ENCODE data around the gene UFSP1. TPM values are rescaled to one million over a fixed set of nuclear protein-coding genes. Genes with fewer than 3 reads are reported as not detected.

UFSP1 gene
- total RNA-seq, 1 donor from 2014 or later: 1.6 TPM

DNA sequence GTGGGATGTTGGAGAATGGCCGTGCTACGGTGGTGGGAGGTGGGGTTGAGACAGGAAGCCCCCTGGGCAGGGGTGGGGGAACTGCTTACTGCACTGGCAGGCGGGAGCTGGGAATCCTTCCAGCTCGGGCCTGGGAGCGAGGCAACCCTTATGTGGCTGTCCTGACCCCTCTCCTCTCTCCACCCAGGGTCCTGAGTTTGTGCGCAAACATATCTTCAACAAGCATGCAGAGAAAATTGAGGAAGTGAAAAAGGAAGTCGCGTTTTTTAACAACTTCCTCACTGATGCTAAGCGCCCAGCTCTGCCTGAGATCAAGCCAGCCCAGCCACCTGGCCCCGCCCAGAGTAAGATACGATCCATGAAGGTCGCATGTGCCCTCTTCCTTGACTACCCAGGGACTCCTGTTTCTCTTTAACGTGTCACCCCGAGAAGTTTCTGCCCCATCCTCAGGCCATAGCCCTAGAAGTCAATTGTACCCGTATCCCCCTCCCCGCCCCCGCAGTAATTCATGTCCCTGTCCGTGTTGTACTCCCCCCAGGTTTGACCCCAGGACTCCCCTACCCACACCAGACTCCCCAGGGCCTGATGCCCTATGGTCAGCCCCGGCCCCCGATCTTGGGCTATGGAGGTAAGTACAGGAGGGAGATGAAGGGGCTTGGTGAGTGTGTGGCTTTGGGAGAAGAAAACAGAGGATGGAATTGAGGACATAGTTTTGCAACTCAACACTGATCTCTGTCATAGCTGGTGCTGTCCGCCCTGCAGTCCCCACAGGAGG lies 1.8 kb downstream of the UFSP1 start:
- no peaks in the 10 kb centered on the region for H3K27me3 ChIP-seq (ENCODE audit: control insufficient read depth, insufficient read depth, low read length)
- H3K36me3 ChIP-seq (ENCODE audit: control insufficient read depth, insufficient read depth, low read length): peaks cover 4% of the 10 kb centered on the region
- no peak for DNase-seq (ENCODE audit: low read depth)
- TF ChIP-seq, protein P1, sequence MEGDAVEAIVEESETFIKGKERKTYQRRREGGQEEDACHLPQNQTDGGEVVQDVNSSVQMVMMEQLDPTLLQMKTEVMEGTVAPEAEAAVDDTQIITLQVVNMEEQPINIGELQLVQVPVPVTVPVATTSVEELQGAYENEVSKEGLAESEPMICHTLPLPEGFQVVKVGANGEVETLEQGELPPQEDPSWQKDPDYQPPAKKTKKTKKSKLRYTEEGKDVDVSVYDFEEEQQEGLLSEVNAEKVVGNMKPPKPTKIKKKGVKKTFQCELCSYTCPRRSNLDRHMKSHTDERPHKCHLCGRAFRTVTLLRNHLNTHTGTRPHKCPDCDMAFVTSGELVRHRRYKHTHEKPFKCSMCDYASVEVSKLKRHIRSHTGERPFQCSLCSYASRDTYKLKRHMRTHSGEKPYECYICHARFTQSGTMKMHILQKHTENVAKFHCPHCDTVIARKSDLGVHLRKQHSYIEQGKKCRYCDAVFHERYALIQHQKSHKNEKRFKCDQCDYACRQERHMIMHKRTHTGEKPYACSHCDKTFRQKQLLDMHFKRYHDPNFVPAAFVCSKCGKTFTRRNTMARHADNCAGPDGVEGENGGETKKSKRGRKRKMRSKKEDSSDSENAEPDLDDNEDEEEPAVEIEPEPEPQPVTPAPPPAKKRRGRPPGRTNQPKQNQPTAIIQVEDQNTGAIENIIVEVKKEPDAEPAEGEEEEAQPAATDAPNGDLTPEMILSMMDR (IDR thresholded peaks at IDR 0.05; ENCODE audit: insufficient read depth, low read length, poor library complexity, severe bottlenecking): no peak
- no peak overlapping the region for H3K4me3 ChIP-seq (ENCODE audit: low read depth, low read length)

DNA sequence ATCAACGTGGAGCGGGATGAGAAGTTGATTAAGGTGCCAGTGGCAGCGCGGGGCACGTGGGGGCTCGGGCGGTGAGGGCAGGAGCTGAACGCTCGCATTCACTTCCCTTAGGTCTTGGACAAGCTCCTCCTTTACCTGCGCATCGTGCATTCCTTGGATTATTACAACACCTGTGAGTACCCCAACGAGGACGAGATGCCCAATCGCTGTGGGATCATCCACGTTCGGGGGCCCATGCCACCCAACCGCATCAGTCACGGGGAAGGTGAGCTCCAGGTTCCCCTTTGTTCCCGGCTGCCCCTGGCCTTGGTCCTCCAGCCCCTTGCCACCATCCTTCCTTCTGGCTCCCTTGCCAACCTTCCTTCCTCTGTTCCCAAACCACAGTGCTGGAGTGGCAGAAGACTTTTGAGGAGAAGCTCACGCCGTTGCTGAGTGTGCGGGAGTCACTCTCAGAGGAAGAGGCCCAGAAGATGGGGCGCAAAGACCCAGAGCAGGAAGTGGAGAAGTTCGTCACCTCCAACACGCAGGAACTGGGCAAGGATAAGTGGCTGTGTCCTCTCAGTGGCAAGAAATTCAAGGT lies 2.5 kb downstream of the UFSP1 start:
- DNase-seq (ENCODE audit: low read depth): no peak
- TF ChIP-seq, protein P1 (IDR thresholded peaks at IDR 0.05; ENCODE audit: insufficient read depth, low read length, poor library complexity, severe bottlenecking): no peak
- no peak overlapping the region for H3K4me3 ChIP-seq (ENCODE audit: low read depth, low read length)
- H3K27me3 ChIP-seq (ENCODE audit: control insufficient read depth, insufficient read depth, low read length): no peaks in the 10 kb centered on the region
- H3K36me3 ChIP-seq (ENCODE audit: control insufficient read depth, insufficient read depth, low read length): peaks cover 4% of the 10 kb centered on the region

DNA sequence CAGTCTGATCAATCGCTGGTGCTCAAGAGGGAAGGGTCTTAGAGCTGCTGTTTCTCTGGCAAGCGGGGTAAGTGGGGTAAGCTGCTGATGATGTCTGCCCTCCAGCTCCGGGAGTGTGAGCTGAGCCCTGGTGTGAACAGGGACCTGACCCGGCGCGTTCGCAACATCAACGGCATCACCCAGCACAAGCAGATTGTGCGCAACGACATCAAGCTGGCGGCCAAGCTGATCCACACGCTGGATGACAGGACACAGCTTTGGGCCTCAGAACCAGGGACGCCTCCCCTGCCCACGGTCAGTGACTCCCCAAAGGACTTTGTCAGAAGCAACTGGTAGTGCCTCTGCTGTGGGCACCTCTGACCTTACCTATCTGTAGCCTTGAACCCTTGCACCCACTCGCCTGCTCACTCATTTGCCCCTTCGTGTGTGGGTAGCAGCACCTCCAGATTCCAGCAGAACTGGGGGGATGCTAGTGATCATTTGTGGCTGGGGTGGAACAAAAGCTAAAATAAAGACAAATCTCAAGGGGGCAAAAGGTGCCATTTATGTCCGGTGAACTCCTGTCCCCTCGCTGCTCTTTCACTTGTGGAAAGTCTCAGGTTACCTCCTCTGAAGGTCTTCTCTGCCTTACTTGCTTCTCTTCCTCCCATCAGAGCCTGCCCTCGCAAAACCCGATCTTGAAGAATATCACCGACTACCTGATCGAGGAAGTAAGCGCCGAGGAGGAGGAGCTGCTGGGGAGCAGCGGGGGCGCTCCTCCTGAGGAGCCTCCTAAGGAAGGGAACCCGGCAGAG lies 3.2 kb downstream of the UFSP1 start:
- no peak overlapping the region for H3K4me3 ChIP-seq (ENCODE audit: low read depth, low read length)
- H3K36me3 ChIP-seq (ENCODE audit: control insufficient read depth, insufficient read depth, low read length): peaks cover 4% of the 10 kb centered on the region
- no peaks in the 10 kb centered on the region for H3K27me3 ChIP-seq (ENCODE audit: control insufficient read depth, insufficient read depth, low read length)
- DNase-seq (ENCODE audit: low read depth): no peak
- TF ChIP-seq, protein P1 (IDR thresholded peaks at IDR 0.05; ENCODE audit: insufficient read depth, low read length, poor library complexity, severe bottlenecking): no peak

DNA sequence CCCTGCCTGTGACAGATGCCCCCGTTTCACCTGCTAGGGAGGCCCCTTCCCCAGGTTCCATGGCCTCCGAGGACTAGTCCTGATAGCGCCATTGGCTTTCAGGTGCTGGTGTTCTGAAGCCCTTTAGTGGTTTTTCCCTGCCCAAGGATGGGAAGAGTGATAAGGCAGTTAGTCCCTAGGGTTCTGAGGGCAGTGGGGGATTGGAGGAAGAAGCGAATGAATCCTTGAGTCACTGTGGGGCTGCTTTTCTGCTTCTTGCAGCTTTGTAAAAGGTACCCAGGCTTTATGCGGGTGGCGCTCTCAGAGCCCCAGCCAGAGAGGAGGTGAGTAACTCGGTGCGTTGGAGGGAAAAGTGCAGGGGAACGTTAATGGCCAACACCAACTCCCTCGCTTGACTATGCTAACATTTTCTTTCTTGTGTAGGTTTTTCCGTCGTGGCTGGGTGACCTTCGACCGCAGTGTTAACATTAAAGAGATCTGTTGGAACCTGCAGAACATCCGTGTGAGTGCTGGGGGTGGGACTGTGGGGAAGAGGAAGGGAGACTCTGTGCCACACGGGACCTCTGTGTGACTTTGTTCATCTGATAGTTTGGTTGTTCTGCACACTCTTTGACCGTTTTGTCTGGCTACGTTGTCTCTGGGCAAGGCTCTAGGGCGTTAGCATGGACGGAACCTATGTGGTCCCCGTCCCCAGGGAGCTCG lies 3.9 kb downstream of the UFSP1 start:
- TF ChIP-seq, protein P1 (IDR thresholded peaks at IDR 0.05; ENCODE audit: insufficient read depth, low read length, poor library complexity, severe bottlenecking): no peak
- DNase-seq (ENCODE audit: low read depth): no peak
- Histone ChIP-seq H3K4me3 (ENCODE audit: low read depth, low read length) (no peak overlapping the region), H3K36me3 (ENCODE audit: control insufficient read depth, insufficient read depth, low read length) (peaks cover 4% of the 10 kb centered on the region), H3K27me3 (ENCODE audit: control insufficient read depth, insufficient read depth, low read length) (no peaks in the 10 kb centered on the region)

DNA sequence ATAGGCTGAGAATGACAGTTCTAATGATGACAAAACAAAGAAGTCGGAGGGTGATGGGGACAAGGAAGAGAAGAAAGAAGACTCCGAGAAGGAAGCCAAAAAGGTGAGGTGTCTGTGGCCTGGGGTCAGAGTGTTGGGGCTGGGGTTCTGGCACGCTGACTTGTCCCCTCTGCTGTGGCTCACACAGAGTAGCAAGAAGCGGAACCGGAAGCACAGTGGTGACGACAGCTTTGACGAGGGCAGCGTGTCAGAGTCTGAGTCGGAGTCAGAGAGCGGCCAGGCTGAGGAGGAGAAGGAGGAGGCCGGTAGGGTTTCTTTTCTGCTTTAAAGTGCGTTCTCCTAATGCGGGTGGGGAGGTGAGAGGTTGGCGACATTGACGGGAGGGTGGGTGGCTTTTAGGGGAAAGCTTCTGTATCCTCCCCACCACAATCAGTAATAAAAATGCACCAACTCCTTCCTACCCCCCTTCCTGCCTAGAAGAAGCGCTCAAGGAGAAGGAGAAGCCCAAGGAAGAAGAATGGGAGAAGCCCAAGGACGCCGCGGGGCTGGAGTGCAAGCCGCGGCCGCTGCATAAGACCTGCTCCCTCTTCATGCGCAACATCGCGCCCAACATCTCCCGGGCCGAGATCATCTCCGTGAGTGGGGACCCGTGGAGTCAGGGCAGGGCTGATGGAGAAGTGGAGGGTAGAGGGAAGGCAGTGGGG lies 4.6 kb downstream of the UFSP1 start:
- Histone ChIP-seq H3K4me3 (ENCODE audit: low read depth, low read length) (no peak overlapping the region), H3K36me3 (ENCODE audit: control insufficient read depth, insufficient read depth, low read length) (peaks cover 4% of the 10 kb centered on the region), H3K27me3 (ENCODE audit: control insufficient read depth, insufficient read depth, low read length) (no peaks in the 10 kb centered on the region)
- TF ChIP-seq, protein P1 (IDR thresholded peaks at IDR 0.05; ENCODE audit: insufficient read depth, low read length, poor library complexity, severe bottlenecking): no peak
- DNase-seq (ENCODE audit: low read depth): no peak

All from kidney epithelial cell (primary cell).